ENCODE measurements around the gene GPR152.

DNA sequence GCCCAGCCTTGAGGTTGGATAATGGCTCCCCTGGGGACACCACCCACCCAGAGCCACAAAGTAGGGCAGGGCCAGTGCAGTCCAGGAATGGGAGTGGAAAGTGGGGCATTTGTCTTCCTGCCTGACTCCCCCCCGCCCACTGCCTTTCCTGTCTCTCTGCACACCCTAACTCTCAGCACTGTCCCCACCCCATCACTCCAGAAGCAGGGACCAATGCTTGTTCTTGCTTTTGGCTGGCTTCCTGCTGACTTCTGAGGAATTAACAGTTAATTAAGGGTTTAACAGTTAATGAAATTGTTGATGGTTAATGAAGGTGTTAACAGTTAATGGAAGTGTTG, 47.9 kb upstream of the GPR152 start:
- TF ChIP-seq, protein P1, sequence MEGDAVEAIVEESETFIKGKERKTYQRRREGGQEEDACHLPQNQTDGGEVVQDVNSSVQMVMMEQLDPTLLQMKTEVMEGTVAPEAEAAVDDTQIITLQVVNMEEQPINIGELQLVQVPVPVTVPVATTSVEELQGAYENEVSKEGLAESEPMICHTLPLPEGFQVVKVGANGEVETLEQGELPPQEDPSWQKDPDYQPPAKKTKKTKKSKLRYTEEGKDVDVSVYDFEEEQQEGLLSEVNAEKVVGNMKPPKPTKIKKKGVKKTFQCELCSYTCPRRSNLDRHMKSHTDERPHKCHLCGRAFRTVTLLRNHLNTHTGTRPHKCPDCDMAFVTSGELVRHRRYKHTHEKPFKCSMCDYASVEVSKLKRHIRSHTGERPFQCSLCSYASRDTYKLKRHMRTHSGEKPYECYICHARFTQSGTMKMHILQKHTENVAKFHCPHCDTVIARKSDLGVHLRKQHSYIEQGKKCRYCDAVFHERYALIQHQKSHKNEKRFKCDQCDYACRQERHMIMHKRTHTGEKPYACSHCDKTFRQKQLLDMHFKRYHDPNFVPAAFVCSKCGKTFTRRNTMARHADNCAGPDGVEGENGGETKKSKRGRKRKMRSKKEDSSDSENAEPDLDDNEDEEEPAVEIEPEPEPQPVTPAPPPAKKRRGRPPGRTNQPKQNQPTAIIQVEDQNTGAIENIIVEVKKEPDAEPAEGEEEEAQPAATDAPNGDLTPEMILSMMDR (IDR thresholded peaks at IDR 0.05) = no peak
- TF ChIP-seq POLR2A (IDR thresholded peaks at IDR 0.05) = no peak

All from vagina (tissue), 2 donors.